HepG2 (cell line): ENCODE data around the gene MPO.

Source experiments
- AKNA ChIP-seq: sonication (generic); formaldehyde crosslinking; IDR thresholded peaks from 2 replicates; pipeline ENCODE4 v1.4.0; 2020; ENCODE audit warnings: missing genetic modification reagents, borderline replicate concordance
- CTCF ChIP-seq: sonication (generic); formaldehyde crosslinking; IDR thresholded peaks from 2 replicates; pipeline ENCODE4 v1.5.0; 2020; ENCODE audit warnings: mild to moderate bottlenecking, missing genetic modification reagents, moderate library complexity
- ETV6 ChIP-seq: sonication (generic); formaldehyde crosslinking; conservative IDR thresholded peaks from 2 replicates; pipeline ENCODE4 v1.4.0; 2020; ENCODE audit warnings: missing genetic modification reagents
- KDM1A ChIP-seq: IDR thresholded peaks from 2 replicates; pipeline ENCODE4 v1.6.1; 2016; ENCODE audit warnings: missing compliant biosample characterization
- KIAA2018 ChIP-seq: sonication (generic); formaldehyde crosslinking; IDR thresholded peaks from 2 replicates; pipeline ENCODE4 v1.5.0; 2020; ENCODE audit warnings: mild to moderate bottlenecking, missing genetic modification reagents, borderline replicate concordance
- REST ChIP-seq, 2 experiments: IDR thresholded peaks; 2 replicates each; pipeline ENCODE4 v1.6.1; 2011 to 2012; ENCODE audit warnings: low read length in 2 of 2, borderline replicate concordance in 1 of 2, low read depth in 1 of 2, mild to moderate bottlenecking in 1 of 2, moderate library complexity in 1 of 2
- SP1 ChIP-seq, 2 experiments: fragments of 450-650 bp in 1 of 2; sonication (generic) in 1 of 2; formaldehyde crosslinking in 1 of 2; IDR thresholded peaks; 2 replicates each; pipeline versions ENCODE4 v1.4.0 to v1.6.1; 2016 to 2020; ENCODE audit warnings: missing genetic modification reagents in 1 of 2
- ZBTB7A ChIP-seq: sonication (generic); formaldehyde crosslinking; IDR thresholded peaks from 2 replicates; pipeline ENCODE4 v1.8.0; 2022; ENCODE audit warnings: mild to moderate bottlenecking, missing genetic modification reagents

GRCh38 chr17:58268774-58269556 is 11.8 kb downstream of the MPO start:
- TF ChIP-seq SP1 (IDR thresholded peaks at IDR 0.05) (no peak), SP1 (CRISPR knock-in tag; IDR thresholded peaks at IDR 0.05) (no peak), KDM1A (no peak), ETV6 (CRISPR knock-in tag) (no peak), REST (IDR thresholded peaks at IDR 0.05; ENCODE audit: borderline replicate concordance in 1 of 2, low read depth in 1 of 2, low read length in 2 of 2) (no peak), CTCF (no peak), KIAA2018 (CRISPR knock-in tag) (no peak), AKNA (CRISPR knock-in tag) (no peak), ZBTB7A (CRISPR knock-in tag) (no peak)
